Caco-2 (cell line): Measurements from ENCODE around the gene C11orf58. TPM values are rescaled to one million over a fixed set of nuclear protein-coding genes. Genes with fewer than 3 reads are reported as not detected.

ENCODE experiments used
- BruUV-seq: library from RNA; stranded (reverse); fragments of 400-500 nt; replicated peaks from 2 replicates; lab custom pipeline; 2021; lab: Mats Ljungman, UMichigan
- CTCF ChIA-PET: fragments of 300-600 bp; sonication (Branson Sonifier 250); formaldehyde crosslinking; loops from one replicate; lab custom pipeline; 2022; ENCODE audit warnings: antibody characterized with exemption; lab: Charles Lee
- POLR2A ChIA-PET: fragments of 300-600 bp; sonication (Branson Sonifier 250); formaldehyde crosslinking; loops from one replicate; lab custom pipeline; 2022; ENCODE audit warnings: antibody characterized with exemption; lab: Charles Lee
- DNase-seq, 2 experiments: peaks; one replicate each; pipeline versions ENCODE4 v3.0.0 to v3.0.0-alpha.2; 2020 to 2022
- H3K27me3 ChIP-seq: replicated peaks from 2 replicates; pipeline ENCODE4 v1.6.0; 2011; ENCODE audit warnings: low read length; ENCODE audit not compliant: control insufficient read depth, insufficient read depth
- H3K36me3 ChIP-seq: 2 replicates; pipeline ENCODE4 v1.5.1; 2011; ENCODE audit warnings: low read length; ENCODE audit not compliant: control insufficient read depth, insufficient read depth
- H3K4me1 ChIP-seq: fragments of 250-450 bp; sonication (Bioruptor Pico); 2 replicates; pipeline ENCODE4 v1.5.1; 2020; ENCODE audit warnings: mild to moderate bottlenecking
- H3K4me3 ChIP-seq: 2 replicates; pipeline ENCODE4 v1.5.1; 2011; ENCODE audit warnings: low read depth, mild to moderate bottlenecking, control low read depth, low read length
- H3K9me3 ChIP-seq: fragments of 250-450 bp; sonication (Bioruptor Pico); 2 replicates; pipeline ENCODE4 v1.5.1; 2020; ENCODE audit warnings: mild to moderate bottlenecking, moderate library complexity
- H3K27ac Mint-ChIP-seq: one replicate; pipeline ENCODE4 v1.8.0; 2022; ENCODE audit warnings: mixed read lengths; ENCODE audit not compliant: unreplicated experiment
- H3K27me3 Mint-ChIP-seq: one replicate; pipeline ENCODE4 v1.8.0; 2022; ENCODE audit warnings: mixed read lengths; ENCODE audit not compliant: insufficient read depth, unreplicated experiment
- H3K36me3 Mint-ChIP-seq: one replicate; pipeline ENCODE4 v1.8.0; 2022; ENCODE audit warnings: mild to moderate bottlenecking, mixed read lengths; ENCODE audit not compliant: insufficient read depth, unreplicated experiment
- H3K4me1 Mint-ChIP-seq: one replicate; pipeline ENCODE4 v1.8.0; 2022; ENCODE audit warnings: low read depth, mixed read lengths; ENCODE audit not compliant: unreplicated experiment
- H3K4me3 Mint-ChIP-seq: one replicate; pipeline ENCODE4 v1.8.0; 2022; ENCODE audit warnings: mild to moderate bottlenecking, moderate library complexity, mixed read lengths; ENCODE audit not compliant: unreplicated experiment
- H3K9me3 Mint-ChIP-seq: one replicate; pipeline ENCODE4 v1.8.0; 2022; ENCODE audit warnings: mixed read lengths; ENCODE audit not compliant: unreplicated experiment
- intact Hi-C: fragments of 100-400 bp; cut with micrococcal nuclease; formaldehyde crosslinking; loops from one replicate; pipeline ENCODE4 v1.10.0; 2022; ENCODE audit not compliant: unreplicated experiment
- total RNA-seq: library from RNA; stranded (reverse); gene quantifications from 2 replicates; pipeline ENCODE4 v1.2.3, GENCODE V29; 2022
- TF ChIP-seq, protein P1 (sequence below), 2 experiments: fragments of 200-600 bp in 1 of 2; IDR thresholded peaks; 1 replicate in 1 of 2; 2 replicates in 1 of 2; pipeline versions ENCODE4 v1.5.1 to v1.8.0; 2011 to 2022; ENCODE audit warnings: antibody characterized with exemption in 1 of 2, control low read depth in 1 of 2, inconsistent platforms in 1 of 2, low read depth in 1 of 2, low read length in 1 of 2, mild to moderate bottlenecking in 1 of 2, moderate library complexity in 1 of 2; ENCODE audit not compliant: insufficient read depth in 1 of 2, severe bottlenecking in 1 of 2, unreplicated experiment in 1 of 2

C11orf58 gene
- total RNA-seq, 1 experiment from 2014 or later: 209 TPM

DNA sequence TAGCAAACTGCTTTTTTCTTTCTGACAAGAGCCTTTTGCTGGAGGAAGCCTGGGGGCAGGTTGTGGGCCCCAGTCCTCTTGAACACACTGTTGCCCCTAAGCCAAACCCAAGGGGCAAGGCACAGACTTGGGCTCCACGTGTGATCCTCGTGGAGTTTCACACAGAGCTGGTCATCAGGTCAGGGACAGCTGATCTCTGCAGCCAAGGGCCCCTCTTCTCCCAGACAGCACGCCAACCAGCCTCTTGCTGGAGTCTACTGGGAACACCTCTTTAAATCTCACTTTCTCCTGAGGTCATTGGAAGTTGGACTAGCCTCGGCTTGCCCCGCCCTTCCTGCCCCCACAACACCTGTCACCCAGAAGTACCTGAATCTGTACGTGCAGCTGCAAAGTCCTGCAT is 39.8 kb downstream of the C11orf58 start:
- Histone ChIP-seq H3K36me3 (no peaks in the 10 kb centered on the region; the same call in none of the 2 replicates), H3K9me3 (no peaks in the 10 kb centered on the region), H3K4me3 (no peak overlapping the region), H3K4me1 (peaks cover 10% of the 10 kb centered on the region), H3K27me3 (no peaks in the 10 kb centered on the region)
- no peak for DNase-seq
- Mint-ChIP-seq H3K27me3 (no peaks in the 10 kb centered on the region), H3K36me3 (peaks cover 22% of the 10 kb centered on the region), H3K9me3 (no peaks in the 10 kb centered on the region), H3K4me3 (no peak overlapping the region), H3K27ac (no peak overlapping the region), H3K4me1 (no peaks in the 10 kb centered on the region)
- TF ChIP-seq, protein P1, sequence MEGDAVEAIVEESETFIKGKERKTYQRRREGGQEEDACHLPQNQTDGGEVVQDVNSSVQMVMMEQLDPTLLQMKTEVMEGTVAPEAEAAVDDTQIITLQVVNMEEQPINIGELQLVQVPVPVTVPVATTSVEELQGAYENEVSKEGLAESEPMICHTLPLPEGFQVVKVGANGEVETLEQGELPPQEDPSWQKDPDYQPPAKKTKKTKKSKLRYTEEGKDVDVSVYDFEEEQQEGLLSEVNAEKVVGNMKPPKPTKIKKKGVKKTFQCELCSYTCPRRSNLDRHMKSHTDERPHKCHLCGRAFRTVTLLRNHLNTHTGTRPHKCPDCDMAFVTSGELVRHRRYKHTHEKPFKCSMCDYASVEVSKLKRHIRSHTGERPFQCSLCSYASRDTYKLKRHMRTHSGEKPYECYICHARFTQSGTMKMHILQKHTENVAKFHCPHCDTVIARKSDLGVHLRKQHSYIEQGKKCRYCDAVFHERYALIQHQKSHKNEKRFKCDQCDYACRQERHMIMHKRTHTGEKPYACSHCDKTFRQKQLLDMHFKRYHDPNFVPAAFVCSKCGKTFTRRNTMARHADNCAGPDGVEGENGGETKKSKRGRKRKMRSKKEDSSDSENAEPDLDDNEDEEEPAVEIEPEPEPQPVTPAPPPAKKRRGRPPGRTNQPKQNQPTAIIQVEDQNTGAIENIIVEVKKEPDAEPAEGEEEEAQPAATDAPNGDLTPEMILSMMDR (IDR thresholded peaks at IDR 0.05; ENCODE audit: insufficient read depth in 1 of 2, low read depth in 1 of 2, low read length in 1 of 2, severe bottlenecking in 1 of 2, unreplicated experiment in 1 of 2): no peak
- CTCF ChIA-PET: no interaction called here
- BruUV-seq: no TSS peak
- intact Hi-C loops: no loop called here
- POLR2A ChIA-PET: no interaction called here

DNA sequence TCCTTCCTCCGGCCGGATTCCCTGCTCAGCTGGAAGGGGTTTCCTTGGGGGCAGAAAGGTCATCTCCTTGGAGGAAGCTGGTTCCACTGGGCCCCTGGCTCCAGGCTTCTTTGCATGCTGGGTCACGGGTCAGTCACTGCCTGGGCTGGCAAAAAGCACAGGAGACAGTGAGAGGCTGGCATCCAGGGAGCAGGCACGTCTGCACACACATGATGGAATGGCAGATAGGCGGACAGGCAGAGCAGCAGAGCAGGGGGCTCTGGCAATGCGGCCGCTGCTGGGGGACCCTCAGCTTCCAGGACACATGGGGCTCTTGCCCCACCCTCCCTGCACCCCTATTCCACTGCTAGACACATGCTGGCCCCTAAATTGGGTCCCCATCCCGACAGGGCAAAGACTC is 40.4 kb downstream of the C11orf58 start:
- no TSS peak for BruUV-seq
- ChIA-PET POLR2A (no interaction called here), CTCF (no interaction called here)
- peaks cover 28% of the 10 kb centered on the region for H3K36me3 Mint-ChIP-seq
- Histone ChIP-seq H3K36me3 (no peaks in the 10 kb centered on the region; the same call in none of the 2 replicates), H3K9me3 (no peaks in the 10 kb centered on the region), H3K27me3 (no peaks in the 10 kb centered on the region), H3K4me3 (no peak overlapping the region), H3K4me1 (peaks cover 10% of the 10 kb centered on the region)
- intact Hi-C loops: no loop called here
- TF ChIP-seq, protein P1 (IDR thresholded peaks at IDR 0.05; ENCODE audit: insufficient read depth in 1 of 2, low read depth in 1 of 2, low read length in 1 of 2, severe bottlenecking in 1 of 2, unreplicated experiment in 1 of 2): no peak
- peaks cover 1% of the 10 kb centered on the region for H3K4me1 Mint-ChIP-seq
- no peak for DNase-seq
- no peak overlapping the region for H3K27ac Mint-ChIP-seq
- H3K27me3 Mint-ChIP-seq: no peaks in the 10 kb centered on the region
- no peak overlapping the region for H3K4me3 Mint-ChIP-seq
- no peaks in the 10 kb centered on the region for H3K9me3 Mint-ChIP-seq

DNA sequence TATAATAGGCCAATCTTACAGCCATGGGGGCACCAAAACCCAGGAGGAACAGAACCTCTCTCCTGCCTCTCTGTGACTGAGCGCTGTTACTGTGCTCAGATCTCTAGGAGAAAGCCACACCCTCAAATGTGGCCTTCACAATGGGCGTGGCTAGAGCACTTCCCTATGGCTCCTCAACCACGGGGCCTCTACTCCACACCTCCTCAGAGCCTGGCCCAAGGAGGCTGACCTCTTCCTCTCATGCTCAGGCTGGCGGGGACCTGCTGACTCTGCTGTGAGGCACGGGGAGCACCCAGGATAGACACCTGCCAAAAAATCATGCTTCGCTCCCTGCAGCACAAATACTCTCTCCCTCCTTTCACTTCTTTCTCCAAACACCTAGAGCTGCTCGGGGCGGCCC is 41.0 kb downstream of the C11orf58 start:
- Mint-ChIP-seq H3K4me1 (peaks cover 7% of the 10 kb centered on the region), H3K9me3 (no peaks in the 10 kb centered on the region), H3K27me3 (no peaks in the 10 kb centered on the region), H3K27ac (no peak overlapping the region), H3K36me3 (peaks cover 29% of the 10 kb centered on the region), H3K4me3 (no peak overlapping the region)
- no TSS peak for BruUV-seq
- no peaks in the 10 kb centered on the region for H3K27me3 ChIP-seq
- H3K4me1 ChIP-seq: peaks cover 15% of the 10 kb centered on the region
- H3K36me3 ChIP-seq: no peaks in the 10 kb centered on the region; the same call in none of the 2 replicates
- no peak for DNase-seq
- H3K9me3 ChIP-seq: no peaks in the 10 kb centered on the region
- intact Hi-C loops: no loop called here
- ChIA-PET CTCF (interaction anchor here (0.6 kb wide), 1 partner anchor 53 kb away, joined by 3 read pairs; no protein-coding TSS in a partner anchor), POLR2A (no interaction called here)
- no peak overlapping the region for H3K4me3 ChIP-seq
- TF ChIP-seq, protein P1 (IDR thresholded peaks at IDR 0.05; ENCODE audit: insufficient read depth in 1 of 2, low read depth in 1 of 2, low read length in 1 of 2, severe bottlenecking in 1 of 2, unreplicated experiment in 1 of 2): no peak
